B cell (primary cell): Measurements from ENCODE around the gene TLE2. TPM values are rescaled to one million over a fixed set of nuclear protein-coding genes. Genes with fewer than 3 reads are reported as not detected.

Experiments used
- ATAC-seq: fragments of 200-7000 bp; cut with Tn5 transposase; one replicate; pipeline ENCODE4 v1.10.0; 2021; ENCODE audit warnings: low read depth, mild to moderate bottlenecking, moderate number of reproducible peaks, moderate library complexity
- CTCF ChIA-PET: fragments of 350-600 bp; sonication (Branson Sonifier 250); formaldehyde crosslinking; loops from one replicate; lab custom pipeline; 2021; ENCODE audit warnings: antibody characterized with exemption, inconsistent platforms; lab: Charles Lee
- POLR2A ChIA-PET: fragments of 350-600 bp; sonication (Branson Sonifier 250); formaldehyde crosslinking; loops from one replicate; lab custom pipeline; 2021; ENCODE audit warnings: antibody characterized with exemption; lab: Charles Lee
- DNase-seq: peaks from one replicate; pipeline ENCODE4 v3.0.0; 2013
- H2AFZ ChIP-seq: 2 replicates; pipeline ENCODE4 v1.6.1; 2012; ENCODE audit warnings: mild to moderate bottlenecking, low read depth, low read length; ENCODE audit not compliant: insufficient read depth, poor library complexity, severe bottlenecking
- H3K27ac ChIP-seq, 2 donors: 1 replicate in 1 of 2; 2 replicates in 1 of 2; pipeline ENCODE4 v1.5.1; 2012 to 2013; ENCODE audit warnings: low read length in 2 of 2, mild to moderate bottlenecking in 2 of 2, moderate library complexity in 1 of 2
- H3K27me3 ChIP-seq, 4 experiments: fragments of 200-600 bp in 1 of 4; sonication (generic) in 1 of 4; replicated peaks in 1 of 4; 1 replicate in 2 of 4; 2 replicates in 2 of 4; pipeline versions ENCODE4 v1.6.1 to v1.7.0; 2013 to 2016; ENCODE audit warnings: low read length in 3 of 4, mild to moderate bottlenecking in 2 of 4, mixed read lengths in 1 of 4, moderate library complexity in 1 of 4; ENCODE audit not compliant: insufficient read depth in 4 of 4, control insufficient read depth in 3 of 4; ENCODE audit errors: control extremely low read depth in 1 of 4
- H3K36me3 ChIP-seq, 2 experiments: replicated peaks in 1 of 2; 1 replicate in 1 of 2; 2 replicates in 1 of 2; pipeline versions ENCODE4 v1.6.1 to v1.7.1; 2013; ENCODE audit warnings: low read length in 1 of 2; ENCODE audit not compliant: insufficient read depth in 2 of 2, control insufficient read depth in 1 of 2; ENCODE audit errors: control extremely low read depth in 1 of 2, extremely low read depth in 1 of 2
- H3K4me1 ChIP-seq, 2 donors: fragments of 200-600 bp in 1 of 2; sonication (generic) in 1 of 2; 1 replicate in 1 of 2; 2 replicates in 1 of 2; pipeline versions ENCODE4 v1.5.1 to v1.6.1; 2013 to 2017; ENCODE audit warnings: low read length in 2 of 2; ENCODE audit not compliant: control insufficient read depth in 2 of 2, insufficient read depth in 2 of 2
- H3K4me2 ChIP-seq: replicated peaks from 2 replicates; pipeline ENCODE3; 2012; ENCODE audit warnings: mild to moderate bottlenecking, low read depth, low read length; ENCODE audit not compliant: poor library complexity, severe bottlenecking
- H3K4me3 ChIP-seq, 5 experiments: fragments of 200-600 bp in 1 of 5; sonication (generic) in 1 of 5; 1 replicate in 3 of 5; 2 replicates in 2 of 5; pipeline versions ENCODE4 v1.5.1 to v1.7.0; 2011 to 2016; ENCODE audit warnings: low read length in 4 of 5, mild to moderate bottlenecking in 4 of 5, low read depth in 2 of 5, control low read depth in 1 of 5, moderate library complexity in 1 of 5; ENCODE audit not compliant: insufficient read depth in 1 of 5; ENCODE audit errors: control extremely low read depth in 1 of 5, extremely low read depth in 1 of 5
- H3K79me2 ChIP-seq: fragments of 200-600 bp; sonication (generic); one replicate; pipeline ENCODE4 v1.6.0; 2016; ENCODE audit warnings: low read length; ENCODE audit not compliant: control insufficient read depth, insufficient read depth
- H3K9ac ChIP-seq: fragments of 200-600 bp; sonication (generic); 2 replicates; pipeline ENCODE4 v1.6.1; 2017; ENCODE audit warnings: mild to moderate bottlenecking, low read length, moderate library complexity
- H3K9me3 ChIP-seq, 3 donors: one replicate each; pipeline versions ENCODE4 v1.6.1 to v1.7.1; 2013; ENCODE audit warnings: low read length in 2 of 3; ENCODE audit not compliant: control insufficient read depth in 2 of 3, insufficient read depth in 1 of 3; ENCODE audit errors: control extremely low read depth in 1 of 3
- H4K20me1 ChIP-seq: 2 replicates; pipeline ENCODE4 v1.6.0; 2012; ENCODE audit warnings: mild to moderate bottlenecking, low read length; ENCODE audit not compliant: insufficient read depth, control insufficient read depth, poor library complexity, severe bottlenecking
- H3K27ac Mint-ChIP-seq: one replicate; pipeline ENCODE4 v1.8.0; 2021; ENCODE audit warnings: mixed read lengths
- H3K27me3 Mint-ChIP-seq: one replicate; pipeline ENCODE4 v1.8.0; 2021; ENCODE audit warnings: mixed read lengths
- H3K4me1 Mint-ChIP-seq: one replicate; pipeline ENCODE4 v1.8.0; 2021; ENCODE audit warnings: mixed read lengths
- H3K4me3 Mint-ChIP-seq: one replicate; pipeline ENCODE4 v1.8.0; 2021; ENCODE audit warnings: mixed read lengths
- H3K9me3 Mint-ChIP-seq: one replicate; pipeline ENCODE4 v1.8.0; 2022; ENCODE audit warnings: mixed read lengths; ENCODE audit not compliant: insufficient read depth
- CTCF ChIP-seq: fragments of 200-600 bp; IDR thresholded peaks from one replicate; pipeline ENCODE4 v1.8.0; 2022; ENCODE audit warnings: antibody characterized with exemption, mild to moderate bottlenecking
- EZH2 ChIP-seq: IDR thresholded peaks from 2 replicates; pipeline ENCODE4 v1.6.1; 2012; ENCODE audit warnings: borderline replicate concordance, low read depth, mild to moderate bottlenecking, moderate library complexity, low read length; ENCODE audit not compliant: insufficient read depth, poor library complexity, severe bottlenecking
- WGBS: methylation state at CpG from one replicate; pipeline ENCODE4 v1.1.5; 2013; ENCODE audit warnings: missing lambda C conversion rate; ENCODE audit not compliant: insufficient coverage; 5-methylcytosine and 5-hydroxymethylcytosine counted together
- intact Hi-C: fragments of 100-400 bp; cut with micrococcal nuclease; formaldehyde crosslinking; loops from one replicate; pipeline ENCODE4 v1.10.0; 2022
- polyA plus RNA-seq: library from polyadenylated mRNA; depleted of rRNA; stranded (reverse); fragments of >200 nt; gene quantifications from 2 replicates; pipeline ENCODE4 v1.2.3, GENCODE V29; 2012
- total RNA-seq, 2 donors: library from RNA; stranded (reverse); fragments of 120-200 nt in 1 of 2; gene quantifications; 1 replicate in 1 of 2; 2 replicates in 1 of 2; pipeline versions ENCODE4 v1.2.3 to v1.2.4, GENCODE V29; 2013 to 2022

The TLE2 gene
- total and polyA plus RNA-seq, 2 donors (not counting 1 experiment from before 2014, with no cell fraction given), result 3.0 to 5.3 TPM

- H3K4me3 ChIP-seq, result peak overlapping the region in 4 of 5 experiments; percentile 41 to 55 (median 52)
- peak; percentile 29 for ATAC-seq
- DNase-seq, result no peak
- no peaks in the 10 kb centered on the region for H4K20me1 ChIP-seq
- CTCF ChIA-PET, result interaction anchor here (0.8 kb wide), 1 partner anchor 75 kb away, joined by 3 read pairs; no protein-coding TSS in a partner anchor
- H3K79me2 ChIP-seq, result no peaks in the 10 kb centered on the region
- H3K27me3 Mint-ChIP-seq, result peaks cover 53% of the 10 kb centered on the region
- peak; percentile 57 for TF ChIP-seq EZH2
- TF ChIP-seq CTCF, result no peak
- POLR2A ChIA-PET, result interaction anchor here (0.6 kb wide), 1 partner anchor 50 kb away, joined by 5 read pairs; no protein-coding TSS in a partner anchor
- peaks cover 24 to 30% of the 10 kb centered on the region in 2 donors for H3K4me1 ChIP-seq
- H3K27ac Mint-ChIP-seq, result no peak overlapping the region
- H3K9me3 ChIP-seq, result peaks cover 0 to 12% (median 2%) of the 10 kb centered on the region in 3 donors
- H3K27ac ChIP-seq, result no peak overlapping the region
- no peaks in the 10 kb centered on the region for H3K36me3 ChIP-seq
- H3K27me3 ChIP-seq, result peaks cover 0 to 58% (median 30%) of the 10 kb centered on the region in 4 experiments
- no peaks in the 10 kb centered on the region for H3K9me3 Mint-ChIP-seq
- H3K4me1 Mint-ChIP-seq, result peaks cover 20% of the 10 kb centered on the region
- peak overlapping the region; percentile 96 for H3K4me2 ChIP-seq
- peak overlapping the region; percentile 61 for H3K9ac ChIP-seq
- 4% methylated on average over 21 of the region's 40 CpGs for WGBS
- H3K4me3 Mint-ChIP-seq, result peak overlapping the region; percentile 71
- intact Hi-C loops, result no loop called here
- H2AFZ ChIP-seq, result peak overlapping the region; percentile 33
These were observed 595 bp downstream of the TLE2 start for GRCh38 chr19:3028305-3029064.

GRCh38 chr19:3027981-3028304 is 1.1 kb downstream of the TLE2 start:
- Mint-ChIP-seq H3K27me3 (peaks cover 57% of the 10 kb centered on the region), H3K4me3 (peak overlapping the region; percentile 71), H3K27ac (no peak overlapping the region), H3K9me3 (no peaks in the 10 kb centered on the region), H3K4me1 (peaks cover 20% of the 10 kb centered on the region)
- WGBS, result 69% methylated on average over 8 of the region's 9 CpGs
- no peak for ATAC-seq
- Histone ChIP-seq H3K4me1 (peaks cover 24 to 30% of the 10 kb centered on the region in 2 donors), H3K9me3 (peaks cover 0 to 12% (median 2%) of the 10 kb centered on the region in 3 donors), H3K36me3 (no peaks in the 10 kb centered on the region), H3K9ac (no peak overlapping the region), H2AFZ (peak overlapping the region; percentile 33), H3K4me3 (no peak overlapping the region), H3K27me3 (peaks cover 0 to 58% (median 30%) of the 10 kb centered on the region in 4 experiments), H4K20me1 (no peaks in the 10 kb centered on the region), H3K4me2 (peak overlapping the region; percentile 96), H3K79me2 (no peaks in the 10 kb centered on the region), H3K27ac (no peak overlapping the region)
- ChIA-PET CTCF (interaction anchor here (0.8 kb wide), 1 partner anchor 74 kb away, joined by 3 read pairs; no protein-coding TSS in a partner anchor), POLR2A (interaction anchor here (0.6 kb wide), 1 partner anchor 50 kb away, joined by 5 read pairs; no protein-coding TSS in a partner anchor)
- TF ChIP-seq CTCF (no peak), EZH2 (no peak)
- intact Hi-C loops, result no loop called here
- DNase-seq, result no peak
